Tibial artery (tissue), 4 donors: ENCODE data around the gene UBE2K.

ENCODE experiments used
- DNase-seq, 2 donors: peaks; one replicate each; pipeline ENCODE4 v3.0.0-alpha.2; 2019
- H3K27ac ChIP-seq, 2 donors: fragments of 200-600 bp; sonication (generic) in 1 of 2; 1 replicate in 1 of 2; 2 replicates in 1 of 2; pipeline ENCODE4 v1.5.1; 2018 to 2019; ENCODE audit warnings: mild to moderate bottlenecking in 1 of 2
- H3K27me3 ChIP-seq, 2 donors: fragments of 200-600 bp; sonication (generic) in 1 of 2; one replicate each; pipeline versions ENCODE4 v1.5.1 to v1.6.0; 2016 to 2019
- H3K36me3 ChIP-seq, 3 donors: fragments of 200-600 bp; sonication (generic) in 2 of 3; one replicate each; pipeline ENCODE4 v1.5.1; 2016 to 2019; ENCODE audit warnings: mild to moderate bottlenecking in 2 of 3
- H3K4me1 ChIP-seq, 4 donors: fragments of 200-600 bp; sonication (generic) in 2 of 4; 1 replicate in 3 of 4; 2 replicates in 1 of 4; pipeline ENCODE4 v1.5.1; 2016 to 2019
- H3K4me3 ChIP-seq, 2 donors: fragments of 200-600 bp; sonication (generic) in 1 of 2; 1 replicate in 1 of 2; 2 replicates in 1 of 2; pipeline ENCODE4 v1.5.1; 2018 to 2019; ENCODE audit warnings: mild to moderate bottlenecking in 2 of 2
- H3K9me3 ChIP-seq, 3 donors: fragments of 200-600 bp; sonication (generic) in 1 of 3; one replicate each; pipeline ENCODE4 v1.5.1; 2016 to 2019
- CTCF ChIP-seq, 2 experiments: fragments of 200-600 bp in 1 of 2; fragments of 450-650 bp in 1 of 2; IDR thresholded peaks; one replicate each; pipeline ENCODE4 v1.5.1; 2017 to 2019; ENCODE audit warnings: antibody characterized with exemption in 2 of 2, mild to moderate bottlenecking in 1 of 2, moderate library complexity in 1 of 2
- intact Hi-C: fragments of 100-400 bp; cut with DNase I; formaldehyde crosslinking; loops from one replicate; pipeline ENCODE4 v1.15.0; 2023; ENCODE audit warnings: low total_unique reads

UBE2K gene

DNA sequence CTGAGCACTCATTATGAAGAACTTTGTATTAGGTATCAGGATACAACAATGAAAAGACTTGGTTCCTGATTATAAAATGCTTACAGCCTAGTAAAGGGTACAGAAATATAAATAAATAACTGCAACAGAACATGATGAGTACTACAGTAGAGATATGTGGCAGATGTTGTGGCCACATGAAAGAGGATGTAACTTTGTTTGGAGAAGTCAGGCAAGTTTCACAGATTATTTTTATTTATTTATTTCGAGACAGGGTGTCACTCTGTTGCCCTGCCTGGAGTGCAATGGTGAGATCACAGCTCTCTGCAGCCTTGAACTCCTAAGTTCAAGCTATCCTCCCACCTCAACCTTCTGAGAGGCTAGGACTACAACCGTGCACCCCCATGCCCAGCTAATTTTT lies 15.8 kb upstream of the UBE2K start:
- no peak overlapping the region for H3K4me3 ChIP-seq
- no peak overlapping the region for H3K27ac ChIP-seq
- no peaks in the 10 kb centered on the region for H3K27me3 ChIP-seq
- DNase-seq = no peak
- H3K9me3 ChIP-seq = no peaks in the 10 kb centered on the region
- H3K4me1 ChIP-seq = no peaks in the 10 kb centered on the region
- intact Hi-C loops = no loop called here
- TF ChIP-seq CTCF (IDR thresholded peaks at IDR 0.05) = no peak
- no peaks in the 10 kb centered on the region for H3K36me3 ChIP-seq

GRCh38 chr4:39685990-39686389 lies 11.9 kb upstream of the UBE2K start:
- Histone ChIP-seq H3K27me3 (no peaks in the 10 kb centered on the region), H3K4me3 (no peak overlapping the region), H3K4me1 (no peaks in the 10 kb centered on the region), H3K36me3 (no peaks in the 10 kb centered on the region), H3K9me3 (no peaks in the 10 kb centered on the region), H3K27ac (no peak overlapping the region)
- no peak for TF ChIP-seq CTCF (IDR thresholded peaks at IDR 0.05)
- DNase-seq = no peak
- intact Hi-C loops = no loop called here

GRCh38 chr4:39687014-39687413 lies 10.9 kb upstream of the UBE2K start:
- no peak for TF ChIP-seq CTCF (IDR thresholded peaks at IDR 0.05)
- Histone ChIP-seq H3K36me3 (no peaks in the 10 kb centered on the region), H3K27ac (no peak overlapping the region), H3K4me3 (no peak overlapping the region), H3K4me1 (no peaks in the 10 kb centered on the region), H3K27me3 (no peaks in the 10 kb centered on the region), H3K9me3 (no peaks in the 10 kb centered on the region)
- no peak for DNase-seq
- intact Hi-C loops = no loop called here

- intact Hi-C loops = no loop called here
- no peak for DNase-seq
- Histone ChIP-seq H3K4me3 (no peak overlapping the region), H3K4me1 (no peaks in the 10 kb centered on the region), H3K27me3 (no peaks in the 10 kb centered on the region), H3K36me3 (no peaks in the 10 kb centered on the region), H3K9me3 (no peaks in the 10 kb centered on the region), H3K27ac (no peak overlapping the region)
- TF ChIP-seq CTCF (IDR thresholded peaks at IDR 0.05) = no peak
Observed at GRCh38 chr4:39689970-39690369, 8.0 kb upstream of the UBE2K start.

DNA sequence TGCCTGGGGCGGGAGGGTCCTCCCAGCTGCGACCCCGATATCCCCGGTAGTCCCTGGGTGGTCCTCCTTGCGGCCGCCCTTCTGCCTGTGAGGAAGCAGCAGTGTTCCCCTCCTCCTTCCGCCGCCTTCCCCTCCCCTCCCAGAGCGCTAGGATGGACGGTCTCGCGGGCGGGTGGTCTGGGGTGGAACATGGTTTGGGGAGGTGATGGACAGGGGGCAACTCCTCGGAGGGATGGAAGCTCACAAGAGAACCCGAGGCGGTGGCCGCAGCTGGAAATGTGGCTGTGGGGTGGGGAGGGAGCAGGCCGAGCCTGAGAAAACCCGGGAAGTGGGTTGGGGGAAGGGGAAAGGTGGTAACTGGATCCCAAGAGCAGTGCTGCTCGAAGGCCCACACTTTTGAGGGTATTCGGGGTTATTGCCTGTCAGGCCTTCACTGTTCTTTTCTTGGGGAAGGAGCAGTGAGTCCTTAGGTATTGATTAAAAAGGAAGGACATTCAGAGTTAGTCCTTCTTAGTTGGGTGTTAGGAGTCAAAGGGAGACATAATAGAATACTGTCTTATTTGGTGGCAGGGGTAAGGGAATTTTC lies 581 bp downstream of the UBE2K start:
- peak overlapping the region; percentile 84 to 95 for H3K4me3 ChIP-seq
- TF ChIP-seq CTCF (IDR thresholded peaks at IDR 0.05) = no peak
- no peaks in the 10 kb centered on the region for H3K27me3 ChIP-seq
- H3K4me1 ChIP-seq = peaks cover 0 to 46% (median 7%) of the 10 kb centered on the region in 4 donors
- intact Hi-C loops = loop anchor here (1.0 to 5.0 kb wide), 3 partner anchors 171 to 359 kb away; partner anchors contain the start of genes N4BP2, PDS5A and UGDH
- H3K9me3 ChIP-seq = no peaks in the 10 kb centered on the region
- H3K27ac ChIP-seq = peak overlapping the region; percentile 90 to 91
- peak; percentile 44 to 74 for DNase-seq
- H3K36me3 ChIP-seq = peaks cover 0 to 9% (median 9%) of the 10 kb centered on the region in 3 donors
